Transverse colon (tissue), 4 donors: ENCODE results near the gene RGS6. TPM values are rescaled to one million over a fixed set of nuclear protein-coding genes. Genes with fewer than 3 reads are reported as not detected.

Source experiments
- DNase-seq: peaks from one replicate; pipeline ENCODE4 v3.0.0-alpha.2; 2019
- H3K27ac ChIP-seq, 4 donors: fragments of 200-600 bp; sonication (generic); 2 replicates each; pipeline ENCODE4 v1.5.1; 2016 to 2018; ENCODE audit warnings: inconsistent platforms in 4 of 4
- H3K27me3 ChIP-seq: fragments of 200-600 bp; sonication (generic); 2 replicates; pipeline ENCODE4 v1.5.1; 2017; ENCODE audit warnings: inconsistent platforms
- H3K36me3 ChIP-seq, 4 donors: fragments of 200-600 bp; sonication (generic); 2 replicates each; pipeline ENCODE4 v1.5.1; 2017 to 2019; ENCODE audit warnings: inconsistent platforms in 4 of 4
- H3K4me1 ChIP-seq, 4 donors: fragments of 200-600 bp; sonication (generic); 2 replicates each; pipeline ENCODE4 v1.5.1; 2017 to 2020; ENCODE audit warnings: inconsistent platforms in 4 of 4
- H3K4me3 ChIP-seq, 4 donors: fragments of 200-600 bp; sonication (generic); 1 replicate in 1 of 4; 2 replicates in 3 of 4; pipeline versions ENCODE4 v1.5.1 to v1.6.1; 2017 to 2019; ENCODE audit warnings: inconsistent platforms in 4 of 4
- H3K9me3 ChIP-seq, 2 donors: fragments of 200-600 bp; sonication (generic); 2 replicates each; pipeline ENCODE4 v1.5.1; 2017 to 2019; ENCODE audit warnings: inconsistent platforms in 2 of 2
- EP300 ChIP-seq: sonication (generic); formaldehyde crosslinking; IDR thresholded peaks from one replicate; pipeline ENCODE4 v1.6.1; 2017; ENCODE audit warnings: antibody characterized with exemption, low read depth
- POLR2A ChIP-seq: fragments of 450-650 bp; IDR thresholded peaks from one replicate; pipeline ENCODE4 v1.6.1; 2016; ENCODE audit warnings: antibody characterized with exemption, mild to moderate bottlenecking, moderate library complexity
- POLR2AphosphoS5 ChIP-seq, 3 donors: sonication (generic); formaldehyde crosslinking; IDR thresholded peaks; one replicate each; pipeline ENCODE4 v1.6.1; 2016; ENCODE audit warnings: antibody characterized with exemption in 3 of 3
- WGBS, 2 donors: methylation state at CpG; one replicate each; pipeline ENCODE4 v1.1.5; 2018; ENCODE audit warnings: low coverage in 1 of 2; 5-methylcytosine and 5-hydroxymethylcytosine counted together
- in situ Hi-C, 4 donors: fragments of 200-750 bp; cut with MboI; loops; one replicate each; pipeline versions ENCODE4 v1.15.0 to v1.15.1; 2017; ENCODE audit warnings: low sequenced_read_pairs in 3 of 4, low pct_ligation_motif_present in 1 of 4, low pct_unique_long_range_greater_than_20kb in 1 of 4
- intact Hi-C: fragments of 100-400 bp; cut with DNase I; formaldehyde crosslinking; loops from one replicate; pipeline ENCODE4 v1.15.1; 2023; ENCODE audit warnings: low total_unique reads
- total RNA-seq, 4 donors: library from RNA; depleted of rRNA; stranded (reverse); fragments of >200 nt; gene quantifications; one replicate each; pipeline ENCODE4 v1.1.0, GENCODE V29; 2016
- TF ChIP-seq, protein P1 (sequence below), 5 experiments: fragments of 200-600 bp in 3 of 5; fragments of 450-650 bp in 2 of 5; sonication (generic) in 3 of 5; IDR thresholded peaks; 1 replicate in 2 of 5; 2 replicates in 3 of 5; pipeline ENCODE4 v1.5.1; 2016 to 2017; ENCODE audit warnings: antibody characterized with exemption in 5 of 5, inconsistent platforms in 3 of 5, mild to moderate bottlenecking in 2 of 5, moderate library complexity in 1 of 5

Gene RGS6
- total RNA-seq, 4 donors from 2014 or later = 0.41 to 0.48 TPM; not detected in 2

GRCh38 chr14:72521045-72521444, 588.8 kb downstream of the RGS6 start:
- in situ Hi-C loops (loop anchor here in 1 of 4 donors (5.0 kb wide), 1 partner anchor 386 kb away; no protein-coding TSS in a partner anchor), intact Hi-C loops (no loop called here)
- Histone ChIP-seq H3K27ac (no peak overlapping the region), H3K27me3 (no peaks in the 10 kb centered on the region), H3K4me1 (no peaks in the 10 kb centered on the region), H3K4me3 (no peak overlapping the region), H3K9me3 (no peaks in the 10 kb centered on the region), H3K36me3 (no peaks in the 10 kb centered on the region)
- no peak for DNase-seq
- TF ChIP-seq POLR2A (no peak), POLR2AphosphoS5 (IDR thresholded peaks at IDR 0.05) (no peak), EP300 (no peak)
- TF ChIP-seq, protein P1, sequence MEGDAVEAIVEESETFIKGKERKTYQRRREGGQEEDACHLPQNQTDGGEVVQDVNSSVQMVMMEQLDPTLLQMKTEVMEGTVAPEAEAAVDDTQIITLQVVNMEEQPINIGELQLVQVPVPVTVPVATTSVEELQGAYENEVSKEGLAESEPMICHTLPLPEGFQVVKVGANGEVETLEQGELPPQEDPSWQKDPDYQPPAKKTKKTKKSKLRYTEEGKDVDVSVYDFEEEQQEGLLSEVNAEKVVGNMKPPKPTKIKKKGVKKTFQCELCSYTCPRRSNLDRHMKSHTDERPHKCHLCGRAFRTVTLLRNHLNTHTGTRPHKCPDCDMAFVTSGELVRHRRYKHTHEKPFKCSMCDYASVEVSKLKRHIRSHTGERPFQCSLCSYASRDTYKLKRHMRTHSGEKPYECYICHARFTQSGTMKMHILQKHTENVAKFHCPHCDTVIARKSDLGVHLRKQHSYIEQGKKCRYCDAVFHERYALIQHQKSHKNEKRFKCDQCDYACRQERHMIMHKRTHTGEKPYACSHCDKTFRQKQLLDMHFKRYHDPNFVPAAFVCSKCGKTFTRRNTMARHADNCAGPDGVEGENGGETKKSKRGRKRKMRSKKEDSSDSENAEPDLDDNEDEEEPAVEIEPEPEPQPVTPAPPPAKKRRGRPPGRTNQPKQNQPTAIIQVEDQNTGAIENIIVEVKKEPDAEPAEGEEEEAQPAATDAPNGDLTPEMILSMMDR (IDR thresholded peaks at IDR 0.05) = no peak
- 64 to 74% methylated on average over 4 of the region's 4 CpGs for WGBS, 2 donors

- Histone ChIP-seq H3K9me3 (no peaks in the 10 kb centered on the region), H3K4me3 (no peak overlapping the region), H3K4me1 (no peaks in the 10 kb centered on the region), H3K27me3 (no peaks in the 10 kb centered on the region), H3K27ac (no peak overlapping the region), H3K36me3 (no peaks in the 10 kb centered on the region)
- in situ Hi-C loops (loop anchor here in 1 of 4 donors (5.0 kb wide), 1 partner anchor 385 kb away; no protein-coding TSS in a partner anchor), intact Hi-C loops (no loop called here)
- 83 to 89% methylated on average over 8 of the region's 8 CpGs for WGBS, 2 donors
- TF ChIP-seq, protein P1 (IDR thresholded peaks at IDR 0.05) = no peak
- TF ChIP-seq POLR2A = no peak
- no peak for TF ChIP-seq EP300
- no peak for TF ChIP-seq POLR2AphosphoS5 (IDR thresholded peaks at IDR 0.05)
- DNase-seq = no peak
Observed at GRCh38 chr14:72521968-72522741, 589.9 kb downstream of the RGS6 start.

DNA sequence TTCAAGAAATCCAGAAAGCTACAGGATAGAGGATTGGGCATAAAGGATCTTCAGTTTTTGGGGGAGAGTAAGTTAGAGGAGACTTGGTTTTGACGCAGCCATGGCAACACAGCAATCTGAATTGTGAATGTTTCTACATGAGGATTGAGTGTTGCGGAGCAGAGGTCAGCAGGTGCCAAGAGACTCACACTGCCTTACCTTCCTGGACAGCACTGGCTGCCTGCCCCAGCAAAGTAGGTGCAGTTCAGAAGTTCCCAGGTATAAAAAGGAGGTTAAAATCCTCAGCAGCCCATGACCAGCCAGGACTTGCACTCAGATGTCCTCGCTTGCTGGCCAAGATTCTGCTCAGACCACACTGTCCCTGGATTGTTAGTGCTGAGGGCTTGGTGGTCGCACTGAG, 590.6 kb downstream of the RGS6 start:
- no peaks in the 10 kb centered on the region for H3K36me3 ChIP-seq
- 90 to 94% methylated on average over 3 to 4 of the region's 4 CpGs for WGBS, 2 donors

More for the DNA sequence above, 590.6 kb downstream of the RGS6 start:
- DNase-seq = no peak
- H3K27me3 ChIP-seq = no peaks in the 10 kb centered on the region
- no peak overlapping the region for H3K27ac ChIP-seq
- intact Hi-C loops = no loop called here
- in situ Hi-C loops = loop anchor here in 1 of 4 donors (5.0 kb wide), 1 partner anchor 384 kb away; no protein-coding TSS in a partner anchor
- H3K4me3 ChIP-seq = no peak overlapping the region
- no peaks in the 10 kb centered on the region for H3K4me1 ChIP-seq
- H3K9me3 ChIP-seq = no peaks in the 10 kb centered on the region
- TF ChIP-seq EP300 (no peak), POLR2AphosphoS5 (IDR thresholded peaks at IDR 0.05) (no peak), POLR2A (no peak)
- TF ChIP-seq, protein P1 (IDR thresholded peaks at IDR 0.05) = no peak
